T-helper 2 cell treated with Interferon-gamma antibody and Interleukin-4, amounts not matched to agents 100 ng/mL and 5 ng/mL, for 36 hours (primary cell): ENCODE measurements around the gene PCDHGA9. TPM values are rescaled to one million over a fixed set of nuclear protein-coding genes. Genes with fewer than 3 reads are reported as not detected.
"Not testable (repeated sequence)": the region's sequence is repeated elsewhere in the genome, so short reads cannot be mapped to it uniquely, and the experiment has no call there.

Source experiments
- intact Hi-C: fragments of 100-400 bp; cut with micrococcal nuclease; formaldehyde crosslinking; loops from one replicate; pipeline ENCODE4 v1.15.1; 2023
- total RNA-seq: library from RNA; stranded (reverse); gene quantifications from 2 replicates; pipeline ENCODE4 v1.2.3, GENCODE V29; 2022

The PCDHGA9 gene
- total RNA-seq, 1 donor from 2014 or later: 0.34 TPM

- intact Hi-C loops: no loop called here
Measured at GRCh38 chr5:141383345-141383744, 19.2 kb upstream of the PCDHGA9 start.

- intact Hi-C loops: no loop called here
Measured at GRCh38 chr5:141384471-141385267, 17.9 kb upstream of the PCDHGA9 start.

GRCh38 chr5:141387557-141388311 lies 14.8 kb upstream of the PCDHGA9 start, which contains the start of gene PCDHGB4:
Gene PCDHGB4, plus strand, starts transcription at chr5:141387698. Its CDS starts 187 bp downstream, at chr5:141387885.
- intact Hi-C loops: not testable (repeated sequence)

DNA sequence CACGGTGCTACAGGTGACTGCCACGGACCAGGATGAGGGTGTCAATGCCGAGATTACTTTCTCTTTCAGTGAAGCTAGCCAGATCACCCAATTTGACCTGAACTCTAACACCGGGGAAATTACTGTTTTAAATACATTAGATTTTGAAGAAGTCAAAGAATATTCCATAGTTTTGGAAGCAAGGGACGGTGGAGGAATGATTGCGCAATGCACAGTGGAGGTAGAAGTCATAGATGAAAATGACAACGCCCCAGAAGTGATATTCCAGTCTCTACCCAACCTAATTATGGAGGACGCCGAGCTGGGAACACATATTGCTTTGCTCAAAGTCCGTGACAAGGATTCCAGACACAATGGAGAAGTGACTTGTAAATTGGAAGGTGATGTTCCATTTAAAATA lies 13.9 kb upstream of the PCDHGA9 start:
- intact Hi-C loops: no loop called here

- intact Hi-C loops: no loop called here
Measured at GRCh38 chr5:141389153-141390042, 13.2 kb upstream of the PCDHGA9 start.

- intact Hi-C loops: no loop called here
Measured at GRCh38 chr5:141392429-141393198, 10.0 kb upstream of the PCDHGA9 start, which contains the start of gene PCDHGA8. Gene PCDHGA8, plus strand, starts transcription at chr5:141392633. Its CDS starts 181 bp downstream, at chr5:141392814.

DNA sequence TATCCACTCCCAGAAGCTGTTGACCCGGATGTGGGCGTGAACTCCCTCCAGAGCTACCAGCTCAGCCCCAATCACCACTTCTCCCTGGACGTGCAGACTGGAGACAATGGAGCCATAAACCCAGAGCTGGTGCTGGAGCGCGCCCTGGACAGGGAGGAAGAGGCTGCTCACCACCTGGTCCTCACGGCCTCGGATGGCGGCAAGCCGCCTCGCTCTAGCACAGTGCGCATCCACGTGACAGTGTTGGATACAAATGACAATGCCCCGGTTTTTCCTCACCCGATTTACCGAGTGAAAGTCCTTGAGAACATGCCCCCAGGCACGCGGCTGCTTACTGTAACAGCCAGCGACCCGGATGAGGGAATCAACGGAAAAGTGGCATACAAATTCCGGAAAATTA lies 9.3 kb upstream of the PCDHGA9 start:
- intact Hi-C loops: no loop called here

GRCh38 chr5:141394401-141395187 lies 8.0 kb upstream of the PCDHGA9 start:
- intact Hi-C loops: not testable (repeated sequence)

GRCh38 chr5:141397756-141398551 lies 4.6 kb upstream of the PCDHGA9 start, which contains the start of gene PCDHGB5:
Gene PCDHGB5, plus strand, starts transcription at chr5:141397947. Its CDS starts 181 bp downstream, at chr5:141398128.
- intact Hi-C loops: not testable (repeated sequence)

DNA sequence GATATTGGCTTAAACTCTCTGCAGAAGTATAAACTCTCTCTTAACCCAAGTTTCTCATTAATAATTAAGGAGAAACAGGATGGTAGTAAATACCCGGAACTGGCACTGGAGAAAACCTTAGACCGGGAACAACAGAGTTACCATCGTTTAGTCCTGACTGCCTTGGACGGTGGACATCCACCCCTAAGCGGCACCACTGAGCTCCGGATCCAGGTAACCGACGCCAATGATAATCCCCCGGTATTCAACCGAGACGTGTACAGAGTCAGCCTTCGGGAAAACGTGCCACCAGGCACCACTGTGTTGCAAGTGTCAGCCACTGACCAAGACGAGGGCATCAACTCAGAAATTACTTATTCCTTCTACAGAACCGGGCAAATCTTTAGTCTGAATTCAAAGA lies 4.0 kb upstream of the PCDHGA9 start:
- intact Hi-C loops: no loop called here

DNA sequence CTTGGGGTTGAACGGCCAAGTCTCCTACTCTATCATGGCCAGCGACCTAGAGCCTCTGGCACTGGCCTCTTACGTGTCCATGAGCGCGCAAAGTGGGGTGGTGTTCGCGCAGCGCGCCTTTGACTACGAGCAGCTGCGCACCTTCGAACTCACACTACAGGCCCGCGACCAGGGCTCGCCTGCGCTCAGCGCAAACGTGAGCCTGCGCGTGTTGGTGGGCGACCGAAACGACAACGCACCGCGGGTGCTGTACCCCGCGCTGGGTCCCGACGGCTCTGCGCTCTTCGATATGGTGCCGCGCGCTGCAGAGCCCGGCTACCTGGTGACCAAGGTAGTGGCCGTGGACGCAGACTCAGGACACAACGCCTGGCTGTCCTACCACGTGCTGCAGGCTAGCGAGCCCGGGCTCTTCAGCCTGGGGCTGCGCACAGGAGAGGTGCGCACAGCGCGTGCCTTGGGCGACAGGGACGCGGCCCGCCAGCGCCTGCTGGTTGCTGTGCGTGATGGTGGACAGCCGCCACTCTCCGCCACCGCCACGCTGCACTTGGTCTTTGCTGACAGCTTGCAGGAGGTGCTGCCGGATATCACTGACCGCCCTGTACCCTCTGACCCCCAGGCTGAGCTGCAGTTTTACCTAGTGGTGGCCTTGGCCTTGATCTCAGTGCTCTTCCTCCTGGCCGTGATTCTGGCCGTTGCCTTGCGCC lies 2.9 kb upstream of the PCDHGA9 start:
- intact Hi-C loops: no loop called here

- intact Hi-C loops: no loop called here
Measured at GRCh38 chr5:141403387-141403786, 809 bp downstream of the PCDHGA9 start.

- intact Hi-C loops: not testable (repeated sequence)
Measured at GRCh38 chr5:141407790-141408505, 5.4 kb downstream of the PCDHGA9 start, which contains the start of gene PCDHGB6. Gene PCDHGB6, plus strand, starts transcription at chr5:141408021. Its CDS starts 182 bp downstream, at chr5:141408203.

- intact Hi-C loops: loop anchor here (5.0 to 10.0 kb wide), 2 partner anchors 87 to 175 kb away; partner anchors contain the start of gene TAF7
Measured at GRCh38 chr5:141409598-141410306, 7.2 kb downstream of the PCDHGA9 start.

- intact Hi-C loops: loop anchor here (5.0 to 10.0 kb wide), 2 partner anchors 89 to 177 kb away; partner anchors contain the start of gene TAF7
Measured at GRCh38 chr5:141411575-141411974, 9.0 kb downstream of the PCDHGA9 start.

DNA sequence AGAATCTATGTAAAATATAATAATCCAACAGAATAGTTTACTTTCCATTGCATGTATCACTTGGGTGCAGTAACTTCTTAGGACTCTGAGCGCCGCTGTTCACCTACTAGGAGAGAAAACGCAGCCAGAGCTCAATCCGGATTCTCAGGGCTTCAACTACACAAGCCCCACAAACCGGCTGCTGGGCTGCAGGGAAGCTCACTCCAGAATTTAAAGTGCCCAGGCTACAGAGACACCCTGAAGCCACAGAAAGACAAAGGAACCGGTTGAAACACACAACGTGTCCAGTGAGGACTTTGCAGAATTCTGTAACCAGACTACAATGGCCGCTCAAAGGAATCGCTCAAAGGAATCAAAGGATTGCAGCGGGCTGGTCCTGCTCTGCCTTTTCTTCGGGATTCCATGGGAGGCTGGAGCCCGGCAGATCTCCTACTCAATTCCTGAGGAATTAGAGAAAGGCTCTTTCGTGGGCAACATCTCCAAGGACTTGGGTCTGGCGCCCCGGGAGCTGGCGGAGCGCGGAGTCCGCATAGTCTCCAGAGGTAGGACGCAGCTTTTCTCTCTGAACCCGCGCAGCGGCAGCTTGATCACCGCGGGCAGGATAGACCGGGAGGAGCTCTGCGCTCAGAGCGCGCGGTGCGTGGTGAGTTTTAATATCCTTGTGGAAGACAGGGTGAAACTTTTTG lies 10.4 kb downstream of the PCDHGA9 start, which contains the start of gene PCDHGA10:
TSS of gene PCDHGA10 (plus strand) at position 134 of the 686 bp plus-strand sequence. CDS start at position 323, 189 bp downstream.
- intact Hi-C loops: loop anchor here (1.0 to 10.0 kb wide), 5 partner anchors 91 to 178 kb away; partner anchors contain the start of gene TAF7
